H1 (cell line): Measurements from ENCODE around the gene MEFV. TPM values are rescaled to one million over a fixed set of nuclear protein-coding genes. Genes with fewer than 3 reads are reported as not detected.
"Not testable (repeated sequence)": the region's sequence is repeated elsewhere in the genome, so short reads cannot be mapped to it uniquely, and the experiment has no call there.

Experiments used
- CTCF ChIA-PET: fragments of 300-600 bp; sonication (Branson Sonifier 250); formaldehyde crosslinking; loops from one replicate; lab custom pipeline; 2021; ENCODE audit not compliant: partially characterized antibody; lab: Charles Lee
- POLR2A ChIA-PET: fragments of 300-600 bp; sonication (Branson Sonifier 250); formaldehyde crosslinking; loops from one replicate; lab custom pipeline; 2021; ENCODE audit warnings: inconsistent platforms; ENCODE audit not compliant: partially characterized antibody; lab: Charles Lee
- DNase-seq, 2 experiments: peaks; one replicate each; pipeline versions ENCODE4 v3.0.0 to v3.0.0-alpha.2; 2010 to 2022; ENCODE audit warnings: low spot score in 2 of 2, low read depth in 1 of 2, mixed read lengths in 1 of 2
- FAIRE-seq: peaks from 2 replicates; lab custom pipeline; 2011; peaks lifted over from hg19 to GRCh38; lab: Jason Lieb, UNC
- H2AFZ ChIP-seq: 2 replicates; pipeline ENCODE4 v1.8.1; 2012; ENCODE audit warnings: low read length, inconsistent platforms
- H2AK5ac ChIP-seq: 2 replicates; pipeline ENCODE4 v1.6.1; 2013; ENCODE audit warnings: low read depth, low read length
- H2BK120ac ChIP-seq: replicated peaks from 2 replicates; pipeline ENCODE3; 2013; ENCODE audit warnings: low read depth, low read length, inconsistent platforms
- H2BK12ac ChIP-seq: 2 replicates; pipeline ENCODE4 v1.6.1; 2013; ENCODE audit warnings: low read depth, low read length
- H2BK15ac ChIP-seq: 2 replicates; pipeline ENCODE4 v1.6.1; 2013; ENCODE audit warnings: low read length
- H2BK20ac ChIP-seq: 2 replicates; pipeline ENCODE4 v1.6.1; 2013; ENCODE audit warnings: low read length
- H2BK5ac ChIP-seq: 2 replicates; pipeline ENCODE4 v1.6.1; 2013; ENCODE audit warnings: low read depth, low read length
- H3K14ac ChIP-seq: 2 replicates; pipeline ENCODE4 v1.6.1; 2013; ENCODE audit warnings: inconsistent platforms; ENCODE audit not compliant: insufficient read length
- H3K18ac ChIP-seq: 2 replicates; pipeline ENCODE4 v1.6.1; 2013; ENCODE audit warnings: low read length; ENCODE audit errors: extremely low read depth
- H3K23ac ChIP-seq: 2 replicates; pipeline ENCODE4 v1.6.1; 2013; ENCODE audit warnings: inconsistent platforms; ENCODE audit not compliant: insufficient read length
- H3K23me2 ChIP-seq: 2 replicates; pipeline ENCODE4 v1.6.1; 2013; ENCODE audit warnings: low read depth, low read length
- H3K27ac ChIP-seq: 2 replicates; pipeline ENCODE4 v1.6.1; 2011; ENCODE audit warnings: low read depth, low read length, inconsistent platforms
- H3K27me3 ChIP-seq, 4 experiments: replicated peaks in 1 of 4; 1 replicate in 1 of 4; 2 replicates in 3 of 4; pipeline versions ENCODE4 v1.6.1 to v1.8.1; 2011 to 2013; ENCODE audit warnings: low read length in 3 of 4, mild to moderate bottlenecking in 3 of 4, inconsistent platforms in 2 of 4, mixed read lengths in 2 of 4, moderate library complexity in 1 of 4; ENCODE audit not compliant: control insufficient read depth in 3 of 4, insufficient read depth in 3 of 4; ENCODE audit errors: extremely low read depth in 1 of 4
- H3K36me3 ChIP-seq, 4 experiments: 2 replicates each; pipeline versions ENCODE4 v1.6.1 to v1.8.1; 2011 to 2013; ENCODE audit warnings: mild to moderate bottlenecking in 4 of 4, low read length in 3 of 4, moderate library complexity in 2 of 4, control low read depth in 1 of 4, inconsistent platforms in 1 of 4; ENCODE audit not compliant: insufficient read depth in 4 of 4, control insufficient read depth in 2 of 4
- H3K4ac ChIP-seq: replicated peaks from 2 replicates; pipeline ENCODE3; 2013; ENCODE audit warnings: low read length, low read depth, mixed read lengths, inconsistent platforms; ENCODE audit not compliant: insufficient read length
- H3K4me1 ChIP-seq, 4 experiments: replicated peaks in 1 of 4; 1 replicate in 1 of 4; 2 replicates in 3 of 4; pipeline versions ENCODE4 v1.6.1 to v1.8.1; 2011 to 2013; ENCODE audit warnings: low read length in 3 of 4, inconsistent platforms in 2 of 4, mixed read lengths in 1 of 4; ENCODE audit not compliant: insufficient read depth in 4 of 4, control insufficient read depth in 3 of 4
- H3K4me2 ChIP-seq, 2 experiments: 2 replicates each; pipeline versions ENCODE4 v1.6.1 to v1.8.1; 2011 to 2013; ENCODE audit warnings: low read depth in 2 of 2, low read length in 2 of 2, control low read depth in 1 of 2, inconsistent platforms in 1 of 2, mild to moderate bottlenecking in 1 of 2; ENCODE audit not compliant: insufficient read depth in 1 of 2
- H3K4me3 ChIP-seq, 4 experiments: fragments of 200-600, 300-600 bp in 1 of 4; sonication (generic), shearing (Covaris generic), sonication (Bioruptor Twin) in 1 of 4; 2 replicates each; pipeline versions ENCODE4 v1.5.1 to v1.8.1; 2011 to 2016; ENCODE audit warnings: low read length in 4 of 4, low read depth in 3 of 4, control low read depth in 2 of 4, inconsistent platforms in 2 of 4, mild to moderate bottlenecking in 2 of 4, mixed read lengths in 1 of 4, moderate library complexity in 1 of 4; ENCODE audit not compliant: insufficient read depth in 2 of 4; ENCODE audit errors: extremely low read depth in 1 of 4
- H3K56ac ChIP-seq: replicated peaks from 2 replicates; pipeline ENCODE3; 2013; ENCODE audit warnings: low read depth, mild to moderate bottlenecking, mixed read lengths, low read length, inconsistent platforms; ENCODE audit not compliant: insufficient read length
- H3K79me1 ChIP-seq: 2 replicates; pipeline ENCODE4 v1.6.1; 2013; ENCODE audit warnings: low read depth, low read length, control low read depth
- H3K79me2 ChIP-seq, 2 experiments: 2 replicates each; pipeline versions ENCODE4 v1.6.1 to v1.8.1; 2012 to 2013; ENCODE audit warnings: low read length in 2 of 2, mild to moderate bottlenecking in 2 of 2, inconsistent platforms in 1 of 2; ENCODE audit not compliant: insufficient read depth in 2 of 2, control insufficient read depth in 1 of 2
- H3K9ac ChIP-seq, 4 experiments: replicated peaks in 1 of 4; 1 replicate in 1 of 4; 2 replicates in 3 of 4; pipeline versions ENCODE4 v1.6.1 to v1.8.1; 2011 to 2013; ENCODE audit warnings: low read depth in 3 of 4, low read length in 3 of 4, control low read depth in 2 of 4, mild to moderate bottlenecking in 2 of 4, moderate library complexity in 2 of 4, inconsistent platforms in 1 of 4; ENCODE audit errors: extremely low read depth in 1 of 4
- H3K9me3 ChIP-seq, 2 experiments: 2 replicates each; pipeline versions ENCODE4 v1.6.1 to v1.8.1; 2012 to 2013; ENCODE audit warnings: mild to moderate bottlenecking in 2 of 2, moderate library complexity in 2 of 2, control low read depth in 1 of 2, inconsistent platforms in 1 of 2, low read depth in 1 of 2, low read length in 1 of 2, mixed read lengths in 1 of 2; ENCODE audit not compliant: insufficient read depth in 2 of 2
- H4K20me1 ChIP-seq, 2 experiments: replicated peaks in 1 of 2; 2 replicates each; pipeline versions ENCODE3 to v1.8.1; 2011 to 2013; ENCODE audit warnings: inconsistent platforms in 2 of 2, low read length in 2 of 2, mild to moderate bottlenecking in 1 of 2; ENCODE audit not compliant: insufficient read depth in 2 of 2, control insufficient read depth in 1 of 2
- H4K5ac ChIP-seq: 2 replicates; pipeline ENCODE4 v1.6.1; 2013; ENCODE audit warnings: low read length, low read depth, mixed read lengths, inconsistent platforms; ENCODE audit not compliant: insufficient read length
- H4K8ac ChIP-seq: 2 replicates; pipeline ENCODE4 v1.8.0; 2013; ENCODE audit warnings: mild to moderate bottlenecking, moderate library complexity, low read length, inconsistent platforms; ENCODE audit not compliant: insufficient read depth; ENCODE audit errors: extremely low read depth
- H4K91ac ChIP-seq: replicated peaks from 2 replicates; pipeline ENCODE3; 2013; ENCODE audit warnings: low read length, mixed read lengths, inconsistent platforms; ENCODE audit not compliant: insufficient read length
- EP300 ChIP-seq, 2 experiments: IDR thresholded peaks; 1 replicate in 1 of 2; 2 replicates in 1 of 2; pipeline ENCODE4 v1.6.1; 2011 to 2012; ENCODE audit warnings: low read depth in 2 of 2, low read length in 2 of 2, mild to moderate bottlenecking in 2 of 2, borderline replicate concordance in 1 of 2, inconsistent platforms in 1 of 2, moderate library complexity in 1 of 2
- WGBS, 2 experiments: shearing (Covaris generic) in 1 of 2; methylation state at CpG; one replicate each; pipeline versions ENCODE4 v1.1.6 to v1.1.7; 2013 to 2015; ENCODE audit warnings: low lambda C conversion rate in 2 of 2, mixed read lengths in 2 of 2, inconsistent platforms in 1 of 2, low coverage in 1 of 2, missing lambda C conversion rate in 1 of 2; ENCODE audit not compliant: insufficient replicate concordance in 2 of 2, insufficient coverage in 1 of 2, insufficient read length in 1 of 2; ENCODE audit errors: extremely low coverage in 1 of 2, missing lambda C conversion rate in 1 of 2; 5-methylcytosine and 5-hydroxymethylcytosine counted together
- polyA plus RNA-seq, 7 experiments: library from polyadenylated mRNA; depleted of rRNA in 3 of 7; stranded (reverse) in 5 of 7; unstranded in 2 of 7; fragments of >200 nt in 5 of 7; fragments of 200-250 nt in 2 of 7; gene quantifications; 1 replicate in 5 of 7; 2 replicates in 1 of 7; 4 replicates in 1 of 7; pipeline versions ENCODE4 v1.2.1 to v1.2.3, GENCODE V29; 2011 to 2013; ENCODE audit warnings: missing spikeins in 2 of 7, mixed read lengths in 2 of 7
- total RNA-seq: library from RNA; stranded (reverse); fragmentation: NEBNext Ultra II Directional; extraction: Animal tissue kit (Norgen Biotek cat#: 25700); gene quantifications from 2 replicates; pipeline ENCODE4 v1.2.1, GENCODE V29; 2021

The MEFV gene
- total and polyA plus RNA-seq, 2 of the 8 experiments (the other 6 are each of a cell fraction or from before 2014, with no cell fraction given), result 0.03 TPM; not detected in 1

DNA sequence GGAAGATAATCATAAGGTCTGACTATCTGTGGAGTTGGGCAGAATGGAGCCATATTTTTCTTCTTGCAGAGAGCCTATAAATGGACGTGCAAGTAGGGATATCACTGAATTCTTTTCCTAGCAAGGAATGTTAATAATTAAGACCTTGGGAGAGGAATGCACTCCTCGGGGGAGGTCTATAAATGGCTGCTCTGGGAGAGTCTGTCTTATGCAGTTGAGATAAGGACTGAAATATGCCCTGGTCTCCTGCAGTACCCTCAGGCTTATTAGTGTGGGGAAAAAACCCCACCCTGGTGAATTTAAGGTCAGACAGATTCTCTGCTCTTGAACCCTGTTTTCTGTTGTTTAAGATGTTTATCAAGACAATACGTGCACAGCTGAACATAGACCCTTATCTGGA lies 50.5 kb downstream of the MEFV start:
- H2BK15ac ChIP-seq, H2BK12ac ChIP-seq, H3K27ac ChIP-seq, CTCF ChIA-PET, H2AFZ ChIP-seq, H3K23me2 ChIP-seq, FAIRE-seq, H3K79me2 ChIP-seq, H3K79me1 ChIP-seq, H3K36me3 ChIP-seq, H2AK5ac ChIP-seq, DNase-seq, H3K4me3 ChIP-seq, H3K4me1 ChIP-seq, H3K18ac ChIP-seq, H3K14ac ChIP-seq, H4K20me1 ChIP-seq, H4K5ac ChIP-seq, H3K9ac ChIP-seq, H3K4me2 ChIP-seq, H3K27me3 ChIP-seq, H3K4ac ChIP-seq, H2BK5ac ChIP-seq, H2BK120ac ChIP-seq, H3K56ac ChIP-seq, H4K91ac ChIP-seq, H2BK20ac ChIP-seq, POLR2A ChIA-PET, H3K23ac ChIP-seq, H4K8ac ChIP-seq: not testable (repeated sequence)
- TF ChIP-seq EP300 (IDR thresholded peaks at IDR 0.05; ENCODE audit: borderline replicate concordance in 1 of 2, low read depth in 2 of 2, low read length in 2 of 2), result peak in 1 of 2 experiments; percentile 72; a peak in 1 of 3 replicates
- WGBS, 2 experiments, result 69% methylated on average over 3 of the region's 3 CpGs; no CpG with 5 or more reads in 1 of the 2 experiments
- H3K9me3 ChIP-seq, result peaks cover 28 to 40% of the 10 kb centered on the region in 2 experiments
